GM18951 (cell line): ENCODE data around the gene AEBP2.

Experiments used
- POLR2A ChIP-seq: IDR thresholded peaks from 4 replicates; pipeline ENCODE4 v1.6.1; 2011; ENCODE audit warnings: mild to moderate bottlenecking; ENCODE audit not compliant: insufficient read length, insufficient read depth; ENCODE audit errors: extremely low read depth
- in situ Hi-C: fragments of 300-500 bp; cut with MboI; formaldehyde crosslinking; loops from one replicate; pipeline ENCODE4 v1.12.0; 2022; ENCODE audit warnings: low sequenced_read_pairs, mixed read lengths, inconsistent platforms; ENCODE audit not compliant: unreplicated experiment

Gene AEBP2

GRCh38 chr12:19482551-19483109 lies 43.3 kb downstream of the AEBP2 start:
- in situ Hi-C loops: no loop called here

GRCh38 chr12:19483727-19484126 lies 44.4 kb downstream of the AEBP2 start:
- TF ChIP-seq POLR2A: no peak

More at GRCh38 chr12:19482551-19483109, 43.3 kb downstream of the AEBP2 start:
- TF ChIP-seq POLR2A: no peak

GRCh38 chr12:19484738-19485137 lies 45.4 kb downstream of the AEBP2 start:
- TF ChIP-seq POLR2A: no peak
- in situ Hi-C loops: no loop called here

More at GRCh38 chr12:19483727-19484126, 44.4 kb downstream of the AEBP2 start:
- in situ Hi-C loops: no loop called here

- in situ Hi-C loops: no loop called here
- TF ChIP-seq POLR2A: no peak
Observed at GRCh38 chr12:19485240-19485639, 45.9 kb downstream of the AEBP2 start.

GRCh38 chr12:19489168-19489567 lies 49.9 kb downstream of the AEBP2 start:
- in situ Hi-C loops: no loop called here
- TF ChIP-seq POLR2A: no peak

- in situ Hi-C loops: no loop called here
- TF ChIP-seq POLR2A: no peak
Observed at GRCh38 chr12:19490908-19491307, 51.6 kb downstream of the AEBP2 start.

GRCh38 chr12:19491863-19492262 lies 52.6 kb downstream of the AEBP2 start:
- in situ Hi-C loops: no loop called here
- TF ChIP-seq POLR2A: no peak

GRCh38 chr12:19496219-19496878 lies 57.1 kb downstream of the AEBP2 start:
- in situ Hi-C loops: no loop called here
- TF ChIP-seq POLR2A: no peak

- in situ Hi-C loops: no loop called here
- TF ChIP-seq POLR2A: no peak
Observed at GRCh38 chr12:19498099-19498498, 58.8 kb downstream of the AEBP2 start.

GRCh38 chr12:19499030-19499429 lies 59.7 kb downstream of the AEBP2 start:
- no peak for TF ChIP-seq POLR2A
- in situ Hi-C loops: no loop called here

- in situ Hi-C loops: no loop called here
- no peak for TF ChIP-seq POLR2A
Observed at GRCh38 chr12:19506497-19506896, 67.2 kb downstream of the AEBP2 start.

GRCh38 chr12:19507823-19508222 lies 68.5 kb downstream of the AEBP2 start:
- TF ChIP-seq POLR2A: no peak
- in situ Hi-C loops: no loop called here

- in situ Hi-C loops: no loop called here
- no peak for TF ChIP-seq POLR2A
Observed at GRCh38 chr12:19510461-19510860, 71.2 kb downstream of the AEBP2 start.

GRCh38 chr12:19515179-19515578 lies 75.9 kb downstream of the AEBP2 start:
- no peak for TF ChIP-seq POLR2A
- in situ Hi-C loops: no loop called here
